Gastroesophageal sphincter (tissue), 4 donors: Measurements from ENCODE around the gene LHFPL2. TPM values are rescaled to one million over a fixed set of nuclear protein-coding genes. Genes with fewer than 3 reads are reported as not detected.

Source experiments
- ATAC-seq: fragments of 150-250 bp; one replicate; pipeline ENCODE4 v1.9.1; 2016; ENCODE audit warnings: mild to moderate bottlenecking, moderate library complexity
- H3K27ac ChIP-seq, 4 donors: fragments of 200-600 bp; sonication (generic) in 3 of 4; 1 replicate in 3 of 4; 2 replicates in 1 of 4; pipeline ENCODE4 v1.5.1; 2016 to 2019
- H3K27me3 ChIP-seq: fragments of 200-600 bp; sonication (generic); one replicate; pipeline ENCODE4 v1.5.1; 2019
- H3K36me3 ChIP-seq, 2 donors: fragments of 200-600 bp; sonication (generic); one replicate each; pipeline ENCODE4 v1.5.1; 2019; ENCODE audit warnings: control low read depth in 1 of 2
- H3K4me1 ChIP-seq, 3 donors: fragments of 200-600 bp; sonication (generic); 1 replicate in 2 of 3; 2 replicates in 1 of 3; pipeline ENCODE4 v1.5.1; 2016 to 2019; ENCODE audit warnings: control low read depth in 2 of 3
- H3K4me3 ChIP-seq, 2 donors: fragments of 200-600 bp; sonication (generic); one replicate each; pipeline ENCODE4 v1.5.1; 2019; ENCODE audit warnings: mild to moderate bottlenecking in 1 of 2, moderate library complexity in 1 of 2
- H3K9me3 ChIP-seq, 3 donors: fragments of 200-600 bp; sonication (generic); one replicate each; pipeline ENCODE4 v1.5.1; 2017 to 2019; ENCODE audit warnings: control low read depth in 2 of 3
- EP300 ChIP-seq: sonication (generic); formaldehyde crosslinking; IDR thresholded peaks from one replicate; pipeline ENCODE4 v1.6.1; 2017; ENCODE audit warnings: antibody characterized with exemption, mild to moderate bottlenecking
- POLR2A ChIP-seq, 2 donors: fragments of 450-650 bp; IDR thresholded peaks; one replicate each; pipeline ENCODE4 v1.6.1; 2017; ENCODE audit warnings: antibody characterized with exemption in 2 of 2, mild to moderate bottlenecking in 2 of 2, moderate library complexity in 1 of 2
- POLR2AphosphoS5 ChIP-seq: sonication (generic); formaldehyde crosslinking; IDR thresholded peaks from one replicate; pipeline ENCODE4 v1.6.1; 2017; ENCODE audit warnings: antibody characterized with exemption
- WGBS, 2 donors: methylation state at CpG; one replicate each; pipeline ENCODE4 v1.1.5; 2018; ENCODE audit warnings: low coverage in 1 of 2; 5-methylcytosine and 5-hydroxymethylcytosine counted together
- total RNA-seq, 4 donors: library from RNA; depleted of rRNA; stranded (reverse); fragments of >200 nt; gene quantifications; one replicate each; pipeline ENCODE4 v1.1.0, GENCODE V29; 2016
- TF ChIP-seq, protein P1 (sequence below), 4 experiments: fragments of 200-600 bp in 2 of 4; fragments of 450-650 bp in 2 of 4; sonication (generic) in 1 of 4; IDR thresholded peaks; one replicate each; pipeline ENCODE4 v1.5.1; 2017 to 2019; ENCODE audit warnings: antibody characterized with exemption in 4 of 4, mild to moderate bottlenecking in 2 of 4, moderate library complexity in 2 of 4

LHFPL2 gene
- total RNA-seq, 4 donors from 2014 or later = 14.9 to 44.2 (median 39.3) TPM

DNA sequence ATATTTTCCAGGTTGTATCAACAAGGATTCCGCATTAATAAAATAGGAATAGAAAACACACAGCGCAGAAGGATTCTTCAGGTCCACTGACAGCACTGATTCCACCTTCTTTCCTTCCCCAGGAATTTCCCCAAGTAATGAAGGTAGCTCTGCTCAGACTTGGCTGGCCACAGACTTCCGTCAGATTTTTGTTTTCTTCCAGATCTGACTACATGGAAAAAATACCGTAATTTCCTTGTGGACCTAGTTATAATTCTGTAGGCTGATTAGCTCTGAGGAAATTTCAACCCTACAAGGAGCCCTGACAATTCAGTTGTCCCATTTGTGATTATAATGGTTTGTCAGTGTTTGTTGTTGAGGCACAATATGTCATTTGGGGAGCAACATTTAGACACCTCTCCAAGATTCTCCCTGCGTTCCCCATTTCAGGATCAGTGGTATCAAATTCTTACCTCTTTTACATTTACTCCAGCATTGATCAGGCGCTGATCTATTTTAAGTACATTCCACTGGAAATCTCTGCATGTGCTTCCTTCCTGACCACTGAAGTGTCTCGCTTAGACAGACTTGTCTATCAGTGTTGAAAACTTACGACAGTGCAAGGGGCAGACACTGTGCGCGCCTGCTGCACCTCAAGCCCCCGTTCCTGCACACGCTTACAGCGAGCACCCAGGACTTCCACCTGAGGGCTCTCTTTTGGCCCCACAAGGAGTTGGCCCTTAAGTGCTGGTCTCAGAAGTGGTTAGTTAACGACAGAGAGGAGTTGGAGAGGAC lies 94.8 kb downstream of the LHFPL2 start:
- 83 to 85% methylated on average over 10 to 13 of the region's 14 CpGs for WGBS, 2 donors
- Histone ChIP-seq H3K4me3 (no peak overlapping the region), H3K4me1 (peaks cover 0 to 28% (median 0%) of the 10 kb centered on the region in 3 donors), H3K36me3 (no peaks in the 10 kb centered on the region), H3K27ac (no peak overlapping the region), H3K9me3 (no peaks in the 10 kb centered on the region), H3K27me3 (no peaks in the 10 kb centered on the region)
- ATAC-seq = no peak
- TF ChIP-seq, protein P1, sequence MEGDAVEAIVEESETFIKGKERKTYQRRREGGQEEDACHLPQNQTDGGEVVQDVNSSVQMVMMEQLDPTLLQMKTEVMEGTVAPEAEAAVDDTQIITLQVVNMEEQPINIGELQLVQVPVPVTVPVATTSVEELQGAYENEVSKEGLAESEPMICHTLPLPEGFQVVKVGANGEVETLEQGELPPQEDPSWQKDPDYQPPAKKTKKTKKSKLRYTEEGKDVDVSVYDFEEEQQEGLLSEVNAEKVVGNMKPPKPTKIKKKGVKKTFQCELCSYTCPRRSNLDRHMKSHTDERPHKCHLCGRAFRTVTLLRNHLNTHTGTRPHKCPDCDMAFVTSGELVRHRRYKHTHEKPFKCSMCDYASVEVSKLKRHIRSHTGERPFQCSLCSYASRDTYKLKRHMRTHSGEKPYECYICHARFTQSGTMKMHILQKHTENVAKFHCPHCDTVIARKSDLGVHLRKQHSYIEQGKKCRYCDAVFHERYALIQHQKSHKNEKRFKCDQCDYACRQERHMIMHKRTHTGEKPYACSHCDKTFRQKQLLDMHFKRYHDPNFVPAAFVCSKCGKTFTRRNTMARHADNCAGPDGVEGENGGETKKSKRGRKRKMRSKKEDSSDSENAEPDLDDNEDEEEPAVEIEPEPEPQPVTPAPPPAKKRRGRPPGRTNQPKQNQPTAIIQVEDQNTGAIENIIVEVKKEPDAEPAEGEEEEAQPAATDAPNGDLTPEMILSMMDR (IDR thresholded peaks at IDR 0.05) = no peak
- no peak for TF ChIP-seq EP300
- TF ChIP-seq POLR2A (IDR thresholded peaks at IDR 0.05) = no peak
- no peak for TF ChIP-seq POLR2AphosphoS5

DNA sequence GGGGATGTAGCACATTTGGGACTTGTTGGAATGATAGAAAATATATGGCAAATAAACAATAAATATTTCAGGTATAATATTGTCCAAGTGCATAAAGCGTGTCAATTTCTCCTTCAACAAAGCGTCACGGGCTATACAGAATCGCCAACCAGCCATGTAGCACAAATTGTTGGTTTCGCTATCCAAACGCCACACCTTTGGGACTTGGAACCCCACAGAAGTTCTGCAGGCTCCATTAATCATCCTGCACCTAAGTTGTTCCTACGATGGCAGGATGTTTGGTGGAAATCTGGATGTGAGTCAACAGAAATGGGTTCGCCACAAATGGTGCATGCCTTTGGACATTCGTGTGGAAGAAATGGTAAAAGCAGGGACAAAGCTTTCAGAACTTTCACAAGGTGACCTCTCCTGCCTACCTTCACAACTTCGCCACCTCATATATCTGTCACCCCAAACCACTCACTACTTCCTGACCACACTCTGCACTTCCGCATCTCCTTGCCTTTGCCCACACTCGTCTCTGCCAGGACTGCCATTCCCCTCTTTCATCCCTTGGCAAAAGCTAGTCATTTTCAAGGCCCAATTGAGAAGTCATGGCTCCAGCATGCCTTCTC lies 95.7 kb downstream of the LHFPL2 start:
- Histone ChIP-seq H3K27me3 (no peaks in the 10 kb centered on the region), H3K4me1 (peaks cover 0 to 31% (median 7%) of the 10 kb centered on the region in 3 donors), H3K36me3 (no peaks in the 10 kb centered on the region), H3K27ac (no peak overlapping the region), H3K4me3 (no peak overlapping the region), H3K9me3 (no peaks in the 10 kb centered on the region)
- ATAC-seq = no peak
- no peak for TF ChIP-seq POLR2A (IDR thresholded peaks at IDR 0.05)
- TF ChIP-seq, protein P1 (IDR thresholded peaks at IDR 0.05) = no peak
- TF ChIP-seq POLR2AphosphoS5 = no peak
- TF ChIP-seq EP300 = no peak
- 89 to 90% methylated on average over 10 to 12 of the region's 12 CpGs for WGBS, 2 donors

- Histone ChIP-seq H3K4me3 (no peak overlapping the region), H3K4me1 (peaks cover 0 to 47% (median 21%) of the 10 kb centered on the region in 3 donors), H3K9me3 (no peaks in the 10 kb centered on the region), H3K36me3 (no peaks in the 10 kb centered on the region), H3K27me3 (no peaks in the 10 kb centered on the region), H3K27ac (peak overlapping the region in 2 of 4 donors; percentile 16 to 26)
- ATAC-seq = no peak
- TF ChIP-seq, protein P1 (IDR thresholded peaks at IDR 0.05) = no peak
- TF ChIP-seq POLR2A (IDR thresholded peaks at IDR 0.05) (no peak), POLR2AphosphoS5 (no peak), EP300 (no peak)
- WGBS, 2 donors = 23 to 71% methylated on average over 2 of the region's 2 CpGs
Observed at GRCh38 chr5:78550891-78551290, 97.7 kb downstream of the LHFPL2 start.

GRCh38 chr5:78549043-78549442 lies 99.5 kb downstream of the LHFPL2 start:
- no peaks in the 10 kb centered on the region for H3K9me3 ChIP-seq
- ATAC-seq = peak; percentile 8
- 100% methylated on average over 1 of the region's 5 CpGs for WGBS, 2 donors
- H3K27ac ChIP-seq = peak overlapping the region in 3 of 4 donors; percentile 67 to 82 (median 78)
- TF ChIP-seq POLR2AphosphoS5 (no peak), EP300 (no peak), POLR2A (IDR thresholded peaks at IDR 0.05) (no peak)
- TF ChIP-seq, protein P1 (IDR thresholded peaks at IDR 0.05) = no peak
- H3K27me3 ChIP-seq = no peaks in the 10 kb centered on the region
- H3K36me3 ChIP-seq = no peaks in the 10 kb centered on the region
- peaks cover 0 to 53% (median 21%) of the 10 kb centered on the region in 3 donors for H3K4me1 ChIP-seq
- no peak overlapping the region for H3K4me3 ChIP-seq
